AG09309 (cell line): ENCODE data around the gene CLEC2A.

Source experiments
- DNase-seq: peaks from one replicate; pipeline ENCODE4 v3.0.0-alpha.2; 2010; ENCODE audit warnings: low read depth
- H3K4me3 ChIP-seq: 2 replicates; pipeline ENCODE4 v1.5.1; 2011; ENCODE audit warnings: mild to moderate bottlenecking, low read depth, low read length, moderate library complexity; ENCODE audit not compliant: control insufficient read depth
- CTCF ChIP-seq: IDR thresholded peaks from 2 replicates; pipeline ENCODE4 v1.5.1; 2011; ENCODE audit warnings: mild to moderate bottlenecking, low read depth, low read length, inconsistent platforms; ENCODE audit not compliant: insufficient read depth, control insufficient read depth; ENCODE audit errors: missing control alignments

CLEC2A gene

GRCh38 chr12:9897535-9897934 lies 34.6 kb downstream of the CLEC2A start:
- no peak overlapping the region for H3K4me3 ChIP-seq
- DNase-seq: no peak
- no peak for TF ChIP-seq CTCF

GRCh38 chr12:9895215-9895971 lies 36.8 kb downstream of the CLEC2A start:
- no peak for DNase-seq
- H3K4me3 ChIP-seq: no peak overlapping the region
- no peak for TF ChIP-seq CTCF

- no peak for DNase-seq
- no peak overlapping the region for H3K4me3 ChIP-seq
- no peak for TF ChIP-seq CTCF
Observed at GRCh38 chr12:9888665-9889273, 43.4 kb downstream of the CLEC2A start.

GRCh38 chr12:9883175-9883574 lies 49.0 kb downstream of the CLEC2A start:
- no peak for DNase-seq
- TF ChIP-seq CTCF: no peak
- no peak overlapping the region for H3K4me3 ChIP-seq

GRCh38 chr12:9881988-9882387 lies 50.2 kb downstream of the CLEC2A start:
- no peak overlapping the region for H3K4me3 ChIP-seq
- no peak for DNase-seq
- no peak for TF ChIP-seq CTCF

GRCh38 chr12:9881246-9881645 lies 50.9 kb downstream of the CLEC2A start, which contains the start of gene KLRF2:
KLRF2 (plus strand) TSS chr12:9881489; CDS start chr12:9881596, 107 bp downstream.
- no peak for TF ChIP-seq CTCF
- H3K4me3 ChIP-seq: no peak within 1 kb of the TSS
- DNase-seq: no peak
